Activated CD8-positive, alpha-beta T cell treated with anti-CD3 and anti-CD28 coated beads, Interleukin-2, amount 10 ng/mL, durations not matched to agents 7 days and 5 days (primary cell): Measurements from ENCODE around the gene FUNDC1. TPM values are rescaled to one million over a fixed set of nuclear protein-coding genes. Genes with fewer than 3 reads are reported as not detected.

ENCODE experiments used
- ATAC-seq: fragments of 150-1000 bp; cut with Tn5 transposase; one replicate; pipeline ENCODE4 v1.10.0; 2021; ENCODE audit warnings: moderate library complexity
- CTCF ChIA-PET: fragments of 350-600 bp; sonication (Branson Sonifier 250); formaldehyde crosslinking; loops from one replicate; lab custom pipeline; 2021; ENCODE audit warnings: antibody characterized with exemption; lab: Charles Lee
- POLR2A ChIA-PET: fragments of 350-600 bp; sonication (Branson Sonifier 250); formaldehyde crosslinking; loops from one replicate; lab custom pipeline; 2021; ENCODE audit warnings: antibody characterized with exemption; lab: Charles Lee
- DNase-seq: peaks from one replicate; pipeline ENCODE4 v3.0.0-alpha.2; 2020
- H3K27ac Mint-ChIP-seq: one replicate; pipeline ENCODE4 v1.8.0; 2021; ENCODE audit warnings: mild to moderate bottlenecking, mixed read lengths
- H3K27me3 Mint-ChIP-seq: one replicate; pipeline ENCODE4 v1.8.0; 2021; ENCODE audit warnings: low read depth, mixed read lengths
- H3K36me3 Mint-ChIP-seq: one replicate; pipeline ENCODE4 v1.8.0; 2021; ENCODE audit warnings: low read depth, mixed read lengths
- H3K4me1 Mint-ChIP-seq: one replicate; pipeline ENCODE4 v1.8.0; 2021; ENCODE audit warnings: low read depth, mixed read lengths
- H3K4me3 Mint-ChIP-seq: one replicate; pipeline ENCODE4 v1.8.0; 2021; ENCODE audit warnings: mild to moderate bottlenecking, mixed read lengths
- H3K9me3 Mint-ChIP-seq: one replicate; pipeline ENCODE4 v1.8.0; 2022; ENCODE audit warnings: mixed read lengths; ENCODE audit not compliant: insufficient read depth
- total RNA-seq, 2 experiments: library from RNA; stranded (reverse); gene quantifications; one replicate each; pipeline ENCODE4 v1.2.3, GENCODE V29; 2021

The FUNDC1 gene
- total RNA-seq, 2 experiments from 2014 or later = 9.8 to 11.8 TPM

- no peak overlapping the region for H3K4me3 Mint-ChIP-seq
- CTCF ChIA-PET = no interaction called here
- no peak for DNase-seq
- no peak for ATAC-seq
- peaks cover 2% of the 10 kb centered on the region for H3K36me3 Mint-ChIP-seq
- POLR2A ChIA-PET = no interaction called here
- no peaks in the 10 kb centered on the region for H3K4me1 Mint-ChIP-seq
- no peak overlapping the region for H3K27ac Mint-ChIP-seq
- no peaks in the 10 kb centered on the region for H3K9me3 Mint-ChIP-seq
- H3K27me3 Mint-ChIP-seq = no peaks in the 10 kb centered on the region
Measured at GRCh38 chrX:44529310-44529709, 13.3 kb downstream of the FUNDC1 start.

GRCh38 chrX:44514272-44514671 lies 28.4 kb downstream of the FUNDC1 start:
- no peak for DNase-seq
- H3K4me3 Mint-ChIP-seq = no peak overlapping the region
- H3K4me1 Mint-ChIP-seq = no peaks in the 10 kb centered on the region
- no peak for ATAC-seq
- no peaks in the 10 kb centered on the region for H3K36me3 Mint-ChIP-seq
- no peak overlapping the region for H3K27ac Mint-ChIP-seq
- H3K9me3 Mint-ChIP-seq = no peaks in the 10 kb centered on the region
- ChIA-PET CTCF (no interaction called here), POLR2A (no interaction called here)
- H3K27me3 Mint-ChIP-seq = no peaks in the 10 kb centered on the region

- H3K27me3 Mint-ChIP-seq = no peaks in the 10 kb centered on the region
- H3K27ac Mint-ChIP-seq = no peak overlapping the region
- H3K36me3 Mint-ChIP-seq = no peaks in the 10 kb centered on the region
- DNase-seq (no peak), ATAC-seq (no peak)
- ChIA-PET POLR2A (no interaction called here), CTCF (no interaction called here)
- H3K4me1 Mint-ChIP-seq = peaks cover 4% of the 10 kb centered on the region
- no peaks in the 10 kb centered on the region for H3K9me3 Mint-ChIP-seq
- H3K4me3 Mint-ChIP-seq = no peak overlapping the region
Measured at GRCh38 chrX:44507292-44507691, 35.4 kb downstream of the FUNDC1 start.

- no peaks in the 10 kb centered on the region for H3K36me3 Mint-ChIP-seq
- POLR2A ChIA-PET = no interaction called here
- no peak overlapping the region for H3K4me3 Mint-ChIP-seq
- H3K27ac Mint-ChIP-seq = no peak overlapping the region
- no peak for ATAC-seq
- H3K9me3 Mint-ChIP-seq = no peaks in the 10 kb centered on the region
- no peaks in the 10 kb centered on the region for H3K27me3 Mint-ChIP-seq
- CTCF ChIA-PET = no interaction called here
- H3K4me1 Mint-ChIP-seq = peaks cover 4% of the 10 kb centered on the region
- DNase-seq = no peak
Measured at GRCh38 chrX:44506678-44507077, 36.0 kb downstream of the FUNDC1 start.

- DNase-seq = no peak
- Mint-ChIP-seq H3K9me3 (no peaks in the 10 kb centered on the region), H3K27ac (no peak overlapping the region), H3K27me3 (no peaks in the 10 kb centered on the region), H3K4me1 (peaks cover 4% of the 10 kb centered on the region), H3K36me3 (no peaks in the 10 kb centered on the region), H3K4me3 (no peak overlapping the region)
- ChIA-PET POLR2A (no interaction called here), CTCF (no interaction called here)
- no peak for ATAC-seq
Measured at GRCh38 chrX:44503560-44503959, 39.1 kb downstream of the FUNDC1 start.

GRCh38 chrX:44495091-44495490 lies 47.6 kb downstream of the FUNDC1 start:
- no peak overlapping the region for H3K4me3 Mint-ChIP-seq
- no peak for DNase-seq
- ChIA-PET POLR2A (no interaction called here), CTCF (no interaction called here)
- H3K36me3 Mint-ChIP-seq = no peaks in the 10 kb centered on the region
- no peak overlapping the region for H3K27ac Mint-ChIP-seq
- peaks cover 4% of the 10 kb centered on the region for H3K4me1 Mint-ChIP-seq
- no peak for ATAC-seq
- no peaks in the 10 kb centered on the region for H3K27me3 Mint-ChIP-seq
- H3K9me3 Mint-ChIP-seq = no peaks in the 10 kb centered on the region

- ATAC-seq = no peak
- Mint-ChIP-seq H3K27me3 (no peaks in the 10 kb centered on the region), H3K36me3 (no peaks in the 10 kb centered on the region), H3K27ac (no peak overlapping the region), H3K9me3 (no peaks in the 10 kb centered on the region), H3K4me3 (no peak overlapping the region), H3K4me1 (peaks cover 4% of the 10 kb centered on the region)
- ChIA-PET POLR2A (no interaction called here), CTCF (no interaction called here)
- DNase-seq = peak; percentile 20
Measured at GRCh38 chrX:44494357-44494756, 48.3 kb downstream of the FUNDC1 start.

- Mint-ChIP-seq H3K9me3 (no peaks in the 10 kb centered on the region), H3K27me3 (no peaks in the 10 kb centered on the region), H3K4me3 (no peak overlapping the region), H3K36me3 (no peaks in the 10 kb centered on the region), H3K4me1 (peaks cover 2% of the 10 kb centered on the region), H3K27ac (no peak overlapping the region)
- no peak for DNase-seq
- ChIA-PET CTCF (no interaction called here), POLR2A (no interaction called here)
- ATAC-seq = no peak
Measured at GRCh38 chrX:44489515-44489914, 53.1 kb downstream of the FUNDC1 start.

GRCh38 chrX:44484607-44485146 lies 58.0 kb downstream of the FUNDC1 start:
- Mint-ChIP-seq H3K27me3 (no peaks in the 10 kb centered on the region), H3K9me3 (no peaks in the 10 kb centered on the region), H3K27ac (no peak overlapping the region), H3K4me1 (no peaks in the 10 kb centered on the region), H3K4me3 (no peak overlapping the region), H3K36me3 (no peaks in the 10 kb centered on the region)
- ATAC-seq (no peak), DNase-seq (no peak)
- POLR2A ChIA-PET = no interaction called here
- CTCF ChIA-PET = no interaction called here

GRCh38 chrX:44483965-44484606 lies 58.6 kb downstream of the FUNDC1 start:
- no peak for ATAC-seq
- POLR2A ChIA-PET = no interaction called here
- Mint-ChIP-seq H3K27me3 (no peaks in the 10 kb centered on the region), H3K4me3 (no peak overlapping the region), H3K4me1 (no peaks in the 10 kb centered on the region), H3K27ac (no peak overlapping the region), H3K36me3 (no peaks in the 10 kb centered on the region), H3K9me3 (no peaks in the 10 kb centered on the region)
- CTCF ChIA-PET = no interaction called here
- DNase-seq = no peak

GRCh38 chrX:44482575-44482974 lies 60.1 kb downstream of the FUNDC1 start:
- ATAC-seq = no peak
- H3K27me3 Mint-ChIP-seq = no peaks in the 10 kb centered on the region
- POLR2A ChIA-PET = no interaction called here
- no peak overlapping the region for H3K4me3 Mint-ChIP-seq
- DNase-seq = no peak
- H3K27ac Mint-ChIP-seq = no peak overlapping the region
- CTCF ChIA-PET = no interaction called here
- no peaks in the 10 kb centered on the region for H3K4me1 Mint-ChIP-seq
- no peaks in the 10 kb centered on the region for H3K9me3 Mint-ChIP-seq
- H3K36me3 Mint-ChIP-seq = no peaks in the 10 kb centered on the region

- DNase-seq (no peak), ATAC-seq (no peak)
- no peak overlapping the region for H3K27ac Mint-ChIP-seq
- CTCF ChIA-PET = no interaction called here
- H3K4me3 Mint-ChIP-seq = no peak overlapping the region
- H3K4me1 Mint-ChIP-seq = no peaks in the 10 kb centered on the region
- H3K27me3 Mint-ChIP-seq = no peaks in the 10 kb centered on the region
- H3K36me3 Mint-ChIP-seq = no peaks in the 10 kb centered on the region
- H3K9me3 Mint-ChIP-seq = no peaks in the 10 kb centered on the region
- POLR2A ChIA-PET = no interaction called here
Measured at GRCh38 chrX:44480591-44480990, 62.1 kb downstream of the FUNDC1 start.

- Mint-ChIP-seq H3K36me3 (no peaks in the 10 kb centered on the region), H3K27me3 (no peaks in the 10 kb centered on the region), H3K4me1 (no peaks in the 10 kb centered on the region), H3K27ac (no peak overlapping the region), H3K4me3 (no peak overlapping the region), H3K9me3 (no peaks in the 10 kb centered on the region)
- no peak for DNase-seq
- ChIA-PET POLR2A (no interaction called here), CTCF (no interaction called here)
- no peak for ATAC-seq
Measured at GRCh38 chrX:44474410-44474809, 68.2 kb downstream of the FUNDC1 start.
